ENCODE measurements around the gene DDX46. TPM values are rescaled to one million over a fixed set of nuclear protein-coding genes. Genes with fewer than 3 reads are reported as not detected.

Gene DDX46
- polyA plus RNA-seq, 1 experiment: 45.4 TPM

GRCh38 chr5:134793111-134793510, 34.5 kb downstream of the DDX46 start:
- DNase-seq (ENCODE audit: low read depth, low spot score): no peak
- Histone ChIP-seq H3K9me3 (ENCODE audit: control insufficient read depth, insufficient read depth, low read length) (no peaks in the 10 kb centered on the region), H3K4me3 (ENCODE audit: low read depth, low read length) (no peak overlapping the region), H3K27ac (ENCODE audit: low read depth, low read length) (no peak overlapping the region), H3K27me3 (ENCODE audit: control insufficient read depth, insufficient read depth, low read length) (no peaks in the 10 kb centered on the region)
- ChIA-PET CTCF (interaction anchor here (1.2 kb wide), 1 partner anchor 206 kb away, joined by 6 read pairs; no protein-coding TSS in a partner anchor), POLR2A (no interaction called here)
- TF ChIP-seq CTCF (IDR thresholded peaks at IDR 0.05; ENCODE audit: low read depth, low read length): no peak

DNA sequence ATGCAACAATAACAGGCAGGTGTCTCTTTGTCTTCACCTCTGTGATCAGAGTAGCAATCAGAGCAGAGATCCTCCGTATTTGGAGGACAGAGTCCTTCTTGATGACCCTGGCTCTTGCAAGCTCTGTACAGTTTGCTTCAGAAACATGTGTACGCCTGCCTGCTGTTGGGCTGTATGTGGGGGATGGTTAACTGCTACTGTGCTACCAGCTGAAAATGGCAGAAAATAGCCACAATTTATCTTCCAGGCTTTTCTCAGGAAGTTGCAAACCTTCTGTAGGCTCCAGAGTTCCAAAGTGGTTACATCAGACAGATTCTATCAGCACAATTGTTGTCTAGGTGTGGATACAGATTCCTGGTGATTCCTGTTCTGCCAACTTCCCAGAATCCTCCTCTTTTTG, 35.5 kb downstream of the DDX46 start:
- DNase-seq (ENCODE audit: low read depth, low spot score): no peak
- TF ChIP-seq CTCF (IDR thresholded peaks at IDR 0.05; ENCODE audit: low read depth, low read length): no peak
- H3K27ac ChIP-seq (ENCODE audit: low read depth, low read length): no peak overlapping the region
- H3K27me3 ChIP-seq (ENCODE audit: control insufficient read depth, insufficient read depth, low read length): no peaks in the 10 kb centered on the region
- POLR2A ChIA-PET: no interaction called here
- CTCF ChIA-PET: interaction anchor here (1.2 kb wide), 1 partner anchor 207 kb away, joined by 6 read pairs; no protein-coding TSS in a partner anchor
- no peaks in the 10 kb centered on the region for H3K9me3 ChIP-seq (ENCODE audit: control insufficient read depth, insufficient read depth, low read length)
- H3K4me3 ChIP-seq (ENCODE audit: low read depth, low read length): no peak overlapping the region

DNA sequence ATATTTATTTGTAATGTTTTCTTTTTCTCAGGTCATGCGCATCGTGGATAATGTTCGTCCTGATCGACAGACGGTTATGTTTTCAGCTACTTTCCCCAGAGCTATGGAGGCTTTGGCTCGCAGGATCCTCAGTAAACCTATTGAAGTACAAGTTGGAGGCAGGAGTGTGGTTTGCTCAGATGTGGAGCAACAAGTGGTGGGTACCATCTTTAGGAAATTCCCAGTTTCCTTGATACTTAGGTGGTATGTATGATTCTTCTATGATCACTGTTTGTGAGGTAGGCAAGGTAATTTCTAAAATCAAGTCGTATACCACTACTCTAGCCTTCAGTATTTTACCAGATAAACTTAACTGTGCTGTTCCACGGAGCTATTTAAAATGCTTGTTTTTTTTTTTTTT, 36.2 kb downstream of the DDX46 start:
- H3K4me3 ChIP-seq (ENCODE audit: low read depth, low read length): no peak overlapping the region
- no peak overlapping the region for H3K27ac ChIP-seq (ENCODE audit: low read depth, low read length)
- no peak for DNase-seq (ENCODE audit: low read depth, low spot score)
- TF ChIP-seq CTCF (IDR thresholded peaks at IDR 0.05; ENCODE audit: low read depth, low read length): no peak
- H3K27me3 ChIP-seq (ENCODE audit: control insufficient read depth, insufficient read depth, low read length): no peaks in the 10 kb centered on the region
- ChIA-PET CTCF (no interaction called here), POLR2A (no interaction called here)
- H3K9me3 ChIP-seq (ENCODE audit: control insufficient read depth, insufficient read depth, low read length): no peaks in the 10 kb centered on the region

DNA sequence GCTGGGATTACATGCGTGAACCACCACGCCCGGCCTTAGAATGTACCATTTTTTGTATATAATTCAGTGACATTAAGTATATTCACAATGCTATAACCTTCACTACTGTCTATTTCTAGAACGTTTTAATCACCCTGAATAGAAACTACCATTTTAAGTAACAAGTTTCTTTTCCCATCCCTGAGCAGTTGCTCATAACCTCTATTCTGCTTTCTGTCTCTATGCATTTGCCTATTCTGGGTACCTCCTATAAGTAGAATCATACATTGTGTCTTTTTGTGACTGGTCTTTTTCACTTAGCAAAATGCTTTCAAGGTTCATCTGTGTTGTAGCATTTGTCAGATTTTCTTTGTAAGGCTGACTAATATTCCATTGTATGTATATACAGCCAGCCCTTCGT, 39.9 kb downstream of the DDX46 start:
- DNase-seq (ENCODE audit: low read depth, low spot score): no peak
- Histone ChIP-seq H3K27ac (ENCODE audit: low read depth, low read length) (no peak overlapping the region), H3K4me3 (ENCODE audit: low read depth, low read length) (no peak overlapping the region), H3K27me3 (ENCODE audit: control insufficient read depth, insufficient read depth, low read length) (no peaks in the 10 kb centered on the region), H3K9me3 (ENCODE audit: control insufficient read depth, insufficient read depth, low read length) (no peaks in the 10 kb centered on the region)
- no peak for TF ChIP-seq CTCF (IDR thresholded peaks at IDR 0.05; ENCODE audit: low read depth, low read length)
- ChIA-PET CTCF (no interaction called here), POLR2A (no interaction called here)

- no peak for DNase-seq (ENCODE audit: low read depth, low spot score)
- ChIA-PET POLR2A (no interaction called here), CTCF (no interaction called here)
Observed at GRCh38 chr5:134803821-134804220, 45.2 kb downstream of the DDX46 start.

More at GRCh38 chr5:134803821-134804220, 45.2 kb downstream of the DDX46 start:
- Histone ChIP-seq H3K27me3 (ENCODE audit: control insufficient read depth, insufficient read depth, low read length) (no peaks in the 10 kb centered on the region), H3K4me3 (ENCODE audit: low read depth, low read length) (no peak overlapping the region), H3K9me3 (ENCODE audit: control insufficient read depth, insufficient read depth, low read length) (no peaks in the 10 kb centered on the region), H3K27ac (ENCODE audit: low read depth, low read length) (no peak overlapping the region)
- no peak for TF ChIP-seq CTCF (IDR thresholded peaks at IDR 0.05; ENCODE audit: low read depth, low read length)
